Fibroblast of lung (primary cell): ENCODE data around the gene CDC20B.

Source experiments
- EZH2 ChIP-seq: IDR thresholded peaks from 2 replicates; pipeline ENCODE4 v1.5.1; 2012; ENCODE audit warnings: low read length, control low read depth, mild to moderate bottlenecking; ENCODE audit errors: missing control alignments
- TF ChIP-seq, protein P1 (sequence below), 2 donors: IDR thresholded peaks in 1 of 2; conservative IDR thresholded peaks in 1 of 2; 1 replicate in 1 of 2; 2 replicates in 1 of 2; pipeline ENCODE4 v1.5.1; 2011 to 2012; ENCODE audit warnings: low read length in 2 of 2, control low read depth in 1 of 2, inconsistent platforms in 1 of 2, low read depth in 1 of 2, mild to moderate bottlenecking in 1 of 2

- TF ChIP-seq EZH2, result no peak
- TF ChIP-seq, protein P1, sequence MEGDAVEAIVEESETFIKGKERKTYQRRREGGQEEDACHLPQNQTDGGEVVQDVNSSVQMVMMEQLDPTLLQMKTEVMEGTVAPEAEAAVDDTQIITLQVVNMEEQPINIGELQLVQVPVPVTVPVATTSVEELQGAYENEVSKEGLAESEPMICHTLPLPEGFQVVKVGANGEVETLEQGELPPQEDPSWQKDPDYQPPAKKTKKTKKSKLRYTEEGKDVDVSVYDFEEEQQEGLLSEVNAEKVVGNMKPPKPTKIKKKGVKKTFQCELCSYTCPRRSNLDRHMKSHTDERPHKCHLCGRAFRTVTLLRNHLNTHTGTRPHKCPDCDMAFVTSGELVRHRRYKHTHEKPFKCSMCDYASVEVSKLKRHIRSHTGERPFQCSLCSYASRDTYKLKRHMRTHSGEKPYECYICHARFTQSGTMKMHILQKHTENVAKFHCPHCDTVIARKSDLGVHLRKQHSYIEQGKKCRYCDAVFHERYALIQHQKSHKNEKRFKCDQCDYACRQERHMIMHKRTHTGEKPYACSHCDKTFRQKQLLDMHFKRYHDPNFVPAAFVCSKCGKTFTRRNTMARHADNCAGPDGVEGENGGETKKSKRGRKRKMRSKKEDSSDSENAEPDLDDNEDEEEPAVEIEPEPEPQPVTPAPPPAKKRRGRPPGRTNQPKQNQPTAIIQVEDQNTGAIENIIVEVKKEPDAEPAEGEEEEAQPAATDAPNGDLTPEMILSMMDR (conservative IDR thresholded peaks at IDR 0.05 in 1 of 2, IDR thresholded peaks at IDR 0.05 in 1 of 2; ENCODE audit: low read depth in 1 of 2, low read length in 2 of 2), result no peak
These were observed 71.3 kb downstream of the CDC20B start for GRCh38 chr5:55101556-55102276.
